DMS79 treated with DMSO at 0.1 percent for 48 hours (cell line): ENCODE data around the gene PDZD7.

ENCODE experiments used
- DNase-seq: peaks from one replicate; lab custom pipeline; 2025; lab: John Stamatoyannopoulos, UW

The PDZD7 gene

GRCh38 chr10:101061624-101062231, 30.8 kb upstream of the PDZD7 start, which contains the start of gene KAZALD1:
TSS of gene KAZALD1 (plus strand) at chr10:101061989. CDS start at chr10:101062593, 604 bp downstream.
- peak; percentile 44 for DNase-seq

DNA sequence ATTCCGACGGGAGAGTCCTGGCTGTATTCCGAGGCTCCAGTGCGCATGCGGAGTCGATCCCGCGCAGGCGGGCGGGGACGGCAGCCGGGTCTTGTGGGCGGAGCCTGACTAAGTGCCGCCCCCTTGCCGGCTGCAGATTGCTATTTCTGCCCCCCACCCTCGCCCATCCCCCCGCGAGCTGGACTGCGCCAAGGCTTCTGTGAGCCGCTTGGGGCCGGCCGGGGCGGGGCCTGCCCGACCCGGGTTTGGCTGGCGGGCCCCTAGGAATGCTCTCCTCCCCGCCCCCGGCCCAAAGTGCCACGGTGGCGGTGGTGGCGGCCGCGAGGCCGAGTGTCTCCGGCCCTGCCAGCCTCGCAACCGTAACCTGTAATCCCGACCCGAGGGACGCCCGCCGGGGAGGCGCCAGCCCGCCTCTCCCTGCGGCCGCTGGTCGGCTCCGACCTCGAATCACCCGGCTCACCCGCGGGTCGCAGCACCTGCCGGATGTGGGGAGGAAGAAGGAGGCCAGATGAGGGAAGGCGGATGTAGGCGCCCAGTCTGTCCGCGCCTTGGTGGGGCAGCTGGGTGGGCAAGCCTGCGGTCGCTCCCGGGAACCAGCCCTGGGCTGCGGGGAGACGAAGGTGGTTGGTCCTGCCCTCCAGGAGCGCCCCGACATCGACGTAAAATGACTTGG, 30.2 kb upstream of the PDZD7 start:
- DNase-seq, result peak; percentile 75

- DNase-seq, result peak; percentile 75
Measured at GRCh38 chr10:101060036-101060950, 29.4 kb upstream of the PDZD7 start.

- DNase-seq, result no peak
Measured at GRCh38 chr10:101056365-101057151, 25.6 kb upstream of the PDZD7 start.

- DNase-seq, result no peak
Measured at GRCh38 chr10:101055411-101055810, 24.5 kb upstream of the PDZD7 start.

- DNase-seq, result no peak
Measured at GRCh38 chr10:101054876-101055275, 23.9 kb upstream of the PDZD7 start.

DNA sequence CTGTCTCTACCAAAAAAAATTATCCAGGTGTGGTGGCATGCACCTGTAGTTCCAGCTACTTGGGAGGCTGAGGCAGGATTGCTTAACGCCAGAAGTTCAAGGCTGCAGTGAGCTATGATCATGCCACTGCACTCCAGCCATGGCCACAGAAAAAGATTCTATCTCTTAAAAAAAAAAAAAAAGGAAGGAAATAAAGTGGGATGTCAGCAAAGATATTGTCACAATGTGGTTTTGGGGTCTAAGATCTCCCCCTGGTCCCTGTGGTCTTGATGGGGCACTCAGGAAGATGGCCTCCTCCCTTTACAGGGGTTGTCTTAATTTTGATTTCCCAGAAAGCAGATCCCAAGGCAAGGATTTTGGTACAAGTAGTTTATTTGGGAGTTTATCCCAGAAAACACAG, 23.4 kb upstream of the PDZD7 start:
- DNase-seq, result no peak

- DNase-seq, result no peak
Measured at GRCh38 chr10:101053516-101053915, 22.6 kb upstream of the PDZD7 start.

DNA sequence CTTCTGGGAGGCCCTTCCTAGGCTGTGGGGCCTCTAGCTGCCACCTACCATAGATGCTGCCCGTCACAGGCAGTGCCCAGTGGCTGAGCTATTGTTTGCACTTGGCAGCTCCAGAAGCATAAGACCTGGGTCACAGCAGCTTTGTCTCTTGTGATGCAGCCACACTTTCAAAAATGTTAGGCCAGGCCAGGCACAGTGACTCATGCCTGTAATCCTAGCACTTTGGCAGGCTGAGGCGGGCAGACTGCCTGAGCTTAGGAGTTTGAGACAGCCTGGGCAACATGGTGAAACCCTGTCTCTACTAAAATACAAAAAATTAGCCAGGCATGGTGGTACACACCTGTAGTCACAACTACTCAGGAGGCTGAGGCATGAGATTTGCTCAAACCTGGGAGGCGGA, 21.4 kb upstream of the PDZD7 start:
- DNase-seq, result no peak

DNA sequence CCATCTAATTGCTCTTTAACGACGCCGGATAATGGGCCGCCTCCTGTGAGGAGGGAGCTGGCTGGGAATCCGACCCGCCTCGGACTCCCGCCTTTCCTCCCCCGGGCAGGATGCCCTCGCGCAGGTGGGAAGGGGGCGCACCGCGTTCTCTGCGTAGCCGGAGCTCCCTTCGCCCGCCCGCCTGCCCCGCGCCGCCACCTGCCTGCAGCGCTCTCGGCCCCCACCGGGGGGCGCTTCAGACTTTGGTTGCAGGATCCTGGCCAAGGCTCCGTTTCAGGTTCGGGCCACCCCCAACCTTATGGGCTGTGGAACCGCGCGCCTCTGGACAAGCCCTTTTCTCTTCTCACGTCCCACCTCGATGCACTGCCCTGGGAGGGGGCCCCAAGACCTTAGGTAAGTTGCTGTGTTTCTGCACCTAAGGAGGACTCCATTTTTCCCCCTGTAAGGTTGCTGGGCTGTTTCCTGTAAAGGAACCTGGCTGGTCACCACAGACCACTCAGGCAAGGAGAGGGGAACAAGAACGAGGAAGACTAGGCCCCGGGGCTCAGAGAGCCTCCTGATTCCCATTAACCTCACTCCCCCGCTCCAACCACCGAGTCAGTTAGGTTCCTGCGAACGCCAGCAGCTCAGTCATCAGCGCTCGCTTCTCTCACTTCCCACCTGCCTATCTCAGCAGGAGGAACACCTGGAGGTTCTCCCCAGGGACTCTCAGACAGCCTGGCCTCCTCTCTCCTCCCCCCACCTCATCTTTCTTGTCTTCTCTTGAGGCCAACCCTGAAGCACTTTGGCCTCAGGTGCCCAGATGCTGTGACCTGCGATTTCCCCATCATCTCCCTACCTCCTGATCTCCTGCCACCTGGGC, 19.5 kb upstream of the PDZD7 start:
- peak; percentile 31 for DNase-seq

DNA sequence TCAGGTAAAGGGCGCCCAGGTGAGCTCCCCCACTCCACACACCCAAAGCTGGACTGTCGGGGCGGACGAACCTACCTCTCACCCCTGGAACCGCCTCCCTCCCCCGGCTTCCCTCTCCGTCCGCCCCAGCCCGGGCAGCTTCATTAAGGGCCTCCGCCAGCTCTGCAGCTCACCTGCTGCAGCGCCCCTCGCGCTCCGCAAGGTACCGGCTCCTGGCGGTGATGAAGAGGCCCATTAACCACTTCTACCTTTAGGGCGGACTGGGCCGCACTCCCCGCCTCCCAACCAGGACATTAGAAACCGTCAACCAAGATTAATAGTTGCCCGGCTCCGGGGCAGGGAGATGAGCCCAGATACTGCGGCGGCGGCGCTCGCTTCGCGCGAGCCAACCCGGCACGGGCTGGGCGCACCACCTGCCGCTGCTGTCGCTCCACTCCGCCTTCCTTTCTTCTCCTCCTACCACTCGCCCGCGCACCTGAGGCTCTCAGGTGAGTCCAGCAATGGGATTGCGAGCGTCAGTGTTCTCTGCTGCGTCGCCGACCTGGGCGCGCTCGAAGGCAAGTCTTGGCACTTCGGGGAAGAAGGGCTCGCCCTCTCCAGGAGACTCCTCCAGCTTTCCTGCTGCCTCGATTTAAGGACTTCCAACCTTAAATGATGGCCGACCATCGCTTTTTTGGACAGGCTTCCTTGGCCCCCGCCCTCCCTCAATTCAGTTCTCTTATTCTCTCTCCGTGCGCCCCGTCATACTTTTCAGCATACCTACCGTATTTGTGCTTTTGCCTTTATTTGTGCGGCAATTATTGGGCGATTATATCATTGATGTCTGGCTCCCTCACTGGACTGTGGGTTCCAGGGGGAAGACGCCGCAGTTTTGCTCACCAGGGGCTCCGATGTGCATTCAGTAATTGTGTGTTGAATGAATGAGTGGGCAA, 17.3 kb upstream of the PDZD7 start:
- no peak for DNase-seq

DNA sequence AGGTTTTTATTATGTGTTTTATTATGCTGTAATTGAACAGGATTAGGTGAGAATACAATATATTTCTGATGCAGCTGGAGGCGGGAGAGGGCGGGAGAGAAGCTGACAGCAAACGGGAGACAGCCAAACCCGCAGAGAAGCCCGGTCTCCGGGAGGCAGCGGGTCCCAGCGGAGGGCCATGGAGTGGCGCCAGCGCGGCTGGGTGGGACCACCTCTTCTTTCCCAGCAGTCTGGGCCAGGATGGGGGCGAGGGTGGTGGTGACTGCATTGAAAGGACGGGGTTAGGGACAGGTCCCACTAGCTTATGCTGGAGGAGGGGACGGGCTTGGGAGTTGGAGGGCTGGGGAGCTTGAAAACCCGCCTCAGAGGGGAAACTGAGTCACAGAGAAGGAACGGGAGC, 16.3 kb upstream of the PDZD7 start:
- DNase-seq, result no peak

DNA sequence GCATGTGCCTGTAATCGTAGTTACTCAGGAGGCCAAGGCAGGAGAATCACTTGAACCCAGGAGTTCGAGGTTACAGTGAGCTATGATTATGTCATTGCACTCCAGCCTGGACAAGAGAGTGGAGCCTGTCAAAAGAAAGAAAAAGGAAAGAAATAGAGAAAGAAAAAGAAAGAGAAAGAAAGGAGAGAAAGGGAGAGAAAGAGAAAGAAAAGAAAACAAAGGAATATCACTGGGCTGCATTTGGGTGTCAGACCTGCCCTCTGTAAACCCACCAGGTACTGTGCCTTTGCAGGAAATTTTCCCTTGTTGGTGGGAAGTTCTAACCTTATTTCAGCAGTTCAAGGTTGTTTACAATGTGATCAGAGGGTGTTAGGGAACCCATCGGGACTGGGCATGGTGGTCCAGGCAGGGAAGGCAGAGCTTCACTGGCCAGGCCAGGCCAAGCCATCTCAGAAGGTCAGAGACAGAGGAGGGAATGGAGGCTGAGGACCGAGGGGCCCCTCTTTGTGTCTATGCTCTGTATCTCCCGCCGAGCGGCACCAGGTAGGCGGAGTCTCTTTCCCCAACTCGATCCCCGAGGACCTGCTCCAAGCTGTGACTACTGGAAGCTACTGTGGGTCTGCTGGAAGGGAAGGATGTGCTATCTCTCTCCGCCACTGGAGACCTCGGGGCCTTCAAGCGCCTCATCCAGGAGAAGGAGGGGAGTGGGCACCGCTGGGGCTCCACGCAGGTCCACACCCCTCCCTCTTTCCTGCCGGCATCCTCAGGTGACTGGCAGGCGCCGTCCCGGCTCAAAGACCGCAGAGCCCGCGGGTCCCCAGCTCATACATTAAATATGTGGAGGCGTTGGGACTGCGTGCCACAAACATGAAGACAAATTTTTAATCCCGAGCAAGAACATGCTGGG, 15.7 kb upstream of the PDZD7 start:
- DNase-seq, result no peak

GRCh38 chr10:101044117-101044516, 13.2 kb upstream of the PDZD7 start:
- no peak for DNase-seq

DNA sequence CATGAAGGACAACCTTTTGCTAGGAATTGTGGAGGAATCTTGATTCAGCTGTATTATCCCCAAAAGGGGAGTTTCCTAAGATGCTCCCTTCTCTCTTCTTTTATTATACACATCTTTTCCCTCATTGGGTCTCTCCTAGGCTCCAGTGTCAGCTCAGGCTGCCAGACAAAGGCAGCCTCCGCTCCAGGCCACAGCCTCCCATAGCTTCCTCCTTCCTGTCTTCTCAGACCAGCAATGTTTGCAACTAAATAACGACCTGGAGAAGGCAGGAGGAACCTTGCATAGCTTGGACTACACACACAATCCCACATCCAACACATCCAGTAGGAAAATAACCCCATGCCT, 12.4 kb upstream of the PDZD7 start:
- DNase-seq, result peak; percentile 34

DNA sequence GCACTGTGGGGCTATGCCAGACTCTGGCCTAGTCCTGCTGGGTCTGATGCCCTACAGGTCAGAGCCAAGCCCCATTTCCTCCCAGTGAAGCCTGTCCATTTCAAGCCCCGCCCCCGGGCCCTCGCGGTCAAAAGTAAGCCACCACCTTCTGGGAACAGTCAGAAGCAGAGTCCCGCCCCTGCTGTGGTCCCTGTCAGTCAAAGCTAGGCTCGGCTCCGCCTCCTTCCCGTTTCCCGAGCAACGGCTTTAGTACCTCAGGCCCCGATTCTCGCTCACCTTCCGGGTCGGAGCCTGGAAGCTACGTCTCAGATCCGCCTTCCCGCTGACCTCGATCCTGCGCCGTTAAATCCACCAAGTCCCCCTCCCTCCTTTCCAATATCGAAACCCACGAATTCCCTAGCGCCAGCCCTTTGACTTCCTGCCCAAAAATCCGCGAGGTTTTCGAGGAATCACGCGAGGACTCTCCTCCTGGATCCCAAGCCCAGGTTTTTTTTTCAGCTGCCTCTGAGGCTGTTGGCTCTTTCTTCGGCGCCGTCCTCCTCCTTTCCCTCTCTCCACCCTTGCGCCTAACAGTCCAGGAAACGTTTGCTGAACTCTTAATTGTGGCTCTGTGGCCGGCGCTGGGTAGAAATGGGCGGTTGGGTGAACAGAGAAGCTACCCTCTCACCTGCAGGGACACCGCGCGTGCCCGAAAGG, 11.9 kb upstream of the PDZD7 start:
- DNase-seq, result peak; percentile 81

DNA sequence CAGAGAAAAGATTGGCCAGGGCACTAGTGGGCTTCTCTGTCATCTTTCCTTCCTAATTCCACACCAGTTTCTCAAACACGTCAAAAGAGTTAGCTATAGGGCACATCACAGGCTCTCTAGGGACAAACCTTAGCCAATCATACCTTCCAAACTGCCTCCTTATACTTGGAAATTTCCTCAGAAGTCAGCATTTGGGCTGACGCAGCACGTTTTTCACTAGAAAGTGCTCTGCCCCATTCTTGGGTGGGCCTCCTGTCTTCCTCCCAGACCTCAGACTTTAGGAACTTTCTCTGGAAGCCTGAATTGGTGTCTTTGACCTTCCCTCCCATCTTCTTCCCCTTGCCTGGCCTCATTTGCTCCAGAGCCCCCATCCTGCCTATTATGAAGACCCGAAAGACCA, 11.2 kb upstream of the PDZD7 start:
- DNase-seq, result no peak

DNA sequence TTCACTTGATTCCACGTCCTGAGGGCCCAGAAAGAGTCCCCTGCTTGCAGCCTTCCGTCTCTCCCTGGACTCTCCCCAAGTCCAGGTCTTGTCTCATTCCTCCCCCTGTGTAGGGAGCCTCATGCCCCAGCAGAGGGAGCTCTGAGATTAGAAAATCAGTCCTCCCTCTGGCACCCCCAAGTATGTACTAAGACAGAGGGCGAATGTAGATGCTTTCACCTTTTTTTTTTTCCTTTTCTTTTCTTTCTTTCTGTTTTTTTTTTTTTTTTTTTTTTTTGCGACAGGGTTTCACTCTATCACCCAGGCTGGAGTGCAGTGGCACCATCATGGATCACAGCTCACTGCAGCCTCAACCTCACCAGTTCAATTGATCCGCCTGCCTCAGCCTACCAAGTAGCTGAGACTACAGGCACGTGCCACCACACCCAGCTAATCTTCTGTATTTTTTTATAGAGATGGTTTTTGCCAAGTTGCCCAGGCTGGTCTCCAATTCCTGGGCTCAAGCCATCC, 10.4 kb upstream of the PDZD7 start:
- peak; percentile 52 for DNase-seq
